HUES6 (cell line): ENCODE results near the gene ASPRV1.
A peak's percentile ranks its signal among the peaks of the same experiment; 100 is the strongest.

Source experiments
- H3K27ac ChIP-seq: 2 replicates; pipeline ENCODE4 v1.7.0; 2013; ENCODE audit warnings: low read depth, mild to moderate bottlenecking, low read length, inconsistent platforms
- H3K27me3 ChIP-seq: 2 replicates; pipeline ENCODE4 v1.6.1; 2013; ENCODE audit warnings: low read length; ENCODE audit not compliant: control insufficient read depth, insufficient read depth
- H3K36me3 ChIP-seq: 2 replicates; pipeline ENCODE4 v1.6.1; 2013; ENCODE audit warnings: low read length; ENCODE audit not compliant: control insufficient read depth, insufficient read depth
- H3K4me1 ChIP-seq: 2 replicates; pipeline ENCODE4 v1.6.1; 2013; ENCODE audit warnings: low read length; ENCODE audit not compliant: control insufficient read depth, insufficient read depth
- H3K4me3 ChIP-seq: 2 replicates; pipeline ENCODE4 v1.5.1; 2013; ENCODE audit warnings: low read depth, low read length
- H3K9ac ChIP-seq: one replicate; pipeline ENCODE4 v1.6.1; 2013; ENCODE audit warnings: mild to moderate bottlenecking, low read length
- H3K9me3 ChIP-seq: 2 replicates; pipeline ENCODE4 v1.6.1; 2013; ENCODE audit warnings: low read depth, low read length; ENCODE audit not compliant: control insufficient read depth, insufficient read depth

Gene ASPRV1

DNA sequence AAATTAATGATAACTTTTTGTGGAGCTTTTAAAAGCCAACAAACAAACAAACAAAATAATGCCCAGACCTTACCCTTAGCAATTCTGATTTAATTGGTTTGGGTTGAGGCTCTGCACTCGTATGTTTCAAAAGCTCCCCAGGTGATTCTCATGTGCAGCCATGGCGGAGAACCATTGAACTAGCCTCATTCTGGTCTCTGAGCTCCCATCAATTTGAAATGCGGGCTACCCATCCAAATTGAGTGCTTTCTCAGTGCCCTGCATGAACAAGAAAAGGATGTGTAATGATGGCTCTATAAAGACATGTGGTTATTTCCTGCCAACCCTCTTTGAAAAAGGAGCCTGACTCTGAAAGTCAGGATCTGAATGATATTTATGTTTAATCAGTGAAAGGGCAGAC lies 38.3 kb downstream of the ASPRV1 start:
- no peaks in the 10 kb centered on the region for H3K27me3 ChIP-seq
- H3K27ac ChIP-seq: no peak overlapping the region
- no peak overlapping the region for H3K4me3 ChIP-seq
- H3K9ac ChIP-seq: no peak overlapping the region
- no peaks in the 10 kb centered on the region for H3K36me3 ChIP-seq
- no peaks in the 10 kb centered on the region for H3K4me1 ChIP-seq
- H3K9me3 ChIP-seq: no peaks in the 10 kb centered on the region

DNA sequence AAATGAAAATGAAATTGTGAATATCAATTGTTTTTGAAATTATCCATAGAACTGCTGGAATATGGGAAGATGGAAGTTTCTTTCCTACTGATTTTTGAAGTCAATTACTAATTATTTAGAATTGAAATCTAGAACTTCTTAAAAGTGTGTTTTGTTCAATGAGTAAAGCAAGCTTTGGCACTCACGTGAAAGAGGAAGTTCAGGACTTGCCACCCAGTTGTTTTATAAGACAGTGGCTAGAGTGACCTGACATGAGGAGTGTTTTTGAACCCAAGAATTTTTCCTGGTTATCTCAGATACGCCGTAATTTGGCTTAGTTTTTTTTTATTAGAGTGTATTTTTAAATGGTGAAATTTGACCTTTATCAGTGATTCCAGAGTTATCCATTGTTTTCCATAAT lies 43.0 kb downstream of the ASPRV1 start:
- Histone ChIP-seq H3K27ac (no peak overlapping the region), H3K27me3 (peaks cover 7% of the 10 kb centered on the region; the same call in 1 of the 2 replicates), H3K4me1 (no peaks in the 10 kb centered on the region), H3K4me3 (no peak overlapping the region), H3K9me3 (no peaks in the 10 kb centered on the region), H3K9ac (no peak overlapping the region), H3K36me3 (no peaks in the 10 kb centered on the region)

DNA sequence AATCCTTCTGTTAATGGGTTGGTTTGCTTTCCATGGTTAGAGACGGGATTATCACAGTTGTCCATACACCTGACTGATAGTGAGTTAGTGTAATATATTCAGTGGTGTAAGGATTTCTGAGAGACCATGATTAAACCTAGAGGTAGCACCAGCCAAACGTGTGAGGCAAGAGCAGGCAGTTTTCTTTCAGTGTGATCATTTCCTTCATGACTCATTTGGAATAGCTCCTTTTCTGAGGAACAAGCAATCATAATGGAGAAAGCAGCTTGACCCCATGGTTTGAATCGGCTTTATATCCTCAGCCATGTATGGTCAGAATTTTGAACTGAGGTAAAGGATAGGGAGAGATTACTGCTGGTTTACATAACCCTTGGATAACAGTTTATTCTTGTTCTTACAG lies 43.6 kb downstream of the ASPRV1 start:
- no peak overlapping the region for H3K4me3 ChIP-seq
- no peak overlapping the region for H3K9ac ChIP-seq
- H3K36me3 ChIP-seq: 0 out of 2 replicates have a peak, but pooled peaks cover 2% of the 10 kb centered on the region

DNA sequence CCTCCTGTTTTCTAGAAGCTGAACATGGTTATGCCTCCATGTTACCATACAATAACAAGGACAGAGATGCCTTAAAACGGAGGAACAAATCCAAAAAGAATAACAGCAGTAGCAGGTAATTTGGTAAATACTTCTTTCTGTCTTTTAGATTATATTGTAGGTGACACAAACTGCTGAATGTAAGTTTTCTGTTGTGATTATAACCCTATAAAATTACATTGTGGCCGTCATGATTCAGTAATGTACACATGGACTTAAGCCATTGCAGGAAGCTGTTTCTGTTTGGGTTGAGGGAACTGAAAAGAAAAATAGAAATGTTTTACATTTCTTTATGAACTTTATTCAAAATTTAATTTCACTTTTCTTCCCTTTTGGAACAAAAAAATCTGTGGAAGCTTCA lies 45.3 kb downstream of the ASPRV1 start:
- 0 out of 2 replicates have a peak, but pooled peaks cover 2% of the 10 kb centered on the region for H3K36me3 ChIP-seq
- peak overlapping the region; percentile 81 for H3K4me3 ChIP-seq
- no peaks in the 10 kb centered on the region for H3K9me3 ChIP-seq
- no peaks in the 10 kb centered on the region for H3K4me1 ChIP-seq
- no peak overlapping the region for H3K27ac ChIP-seq
- H3K9ac ChIP-seq: no peak overlapping the region
- peaks cover 7% of the 10 kb centered on the region; the same call in 1 of the 2 replicates for H3K27me3 ChIP-seq

More for the DNA sequence above, 43.6 kb downstream of the ASPRV1 start:
- Histone ChIP-seq H3K4me1 (no peaks in the 10 kb centered on the region), H3K27ac (no peak overlapping the region), H3K9me3 (no peaks in the 10 kb centered on the region), H3K27me3 (peaks cover 7% of the 10 kb centered on the region; the same call in 1 of the 2 replicates)

DNA sequence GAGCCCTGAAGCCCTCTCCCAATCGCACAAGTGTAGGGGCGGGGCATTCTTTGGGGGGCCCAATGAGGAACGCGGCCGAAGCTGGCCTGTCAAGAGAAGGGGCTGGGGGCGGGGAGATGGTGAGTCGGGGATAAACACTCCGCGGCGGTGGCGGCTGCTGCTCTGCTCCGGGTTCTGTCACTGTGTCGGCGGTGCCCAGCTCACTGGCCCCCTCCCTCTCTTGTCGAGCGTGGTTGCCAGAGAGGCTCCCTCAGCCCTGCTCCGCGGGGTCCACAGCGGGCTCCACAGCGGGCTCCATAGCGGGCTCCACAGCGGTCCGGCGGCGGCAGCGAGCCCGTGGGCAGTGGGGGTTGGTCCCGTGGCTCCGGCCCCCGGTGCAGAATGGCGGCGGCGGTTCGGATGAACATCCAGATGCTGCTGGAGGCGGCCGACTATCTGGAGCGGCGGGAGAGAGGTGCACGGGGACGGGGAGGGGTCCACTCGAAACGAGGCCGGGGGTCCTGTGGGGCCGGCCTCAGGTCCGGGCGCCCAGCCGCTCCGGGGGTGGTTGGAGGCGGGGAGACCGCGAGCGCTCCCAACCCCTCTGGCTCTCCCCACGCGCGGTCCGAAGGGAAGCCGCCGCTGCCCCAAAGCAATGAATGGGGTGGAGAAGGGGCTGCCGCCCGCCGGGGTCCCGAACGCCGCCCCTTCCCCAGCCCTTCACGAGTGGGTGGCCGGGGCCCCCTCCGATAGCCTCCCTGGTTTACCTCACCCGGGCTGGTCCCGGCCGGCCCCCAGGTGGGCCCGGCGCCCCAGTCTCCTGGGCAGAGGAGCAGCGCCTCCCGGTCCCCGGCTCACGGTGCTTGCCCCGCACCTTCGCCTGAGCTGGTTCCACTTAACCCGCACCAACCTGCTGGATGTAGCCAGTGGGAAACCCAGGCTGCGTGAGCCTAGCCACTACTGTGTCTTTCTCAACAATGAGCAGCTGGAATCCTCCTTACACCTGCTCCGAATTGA lies 46.2 kb downstream of the ASPRV1 start, which contains the start of gene MXD1:
Gene MXD1 (plus strand): TSS at position 160 of the 996 bp plus-strand sequence. CDS start 222 bp downstream, at position 382.
- H3K9me3 ChIP-seq: no peaks in the 10 kb centered on the region
- H3K27me3 ChIP-seq: peaks cover 7% of the 10 kb centered on the region; the same call in 1 of the 2 replicates
- H3K9ac ChIP-seq: peak within 1 kb of the TSS; percentile 95
- peak within 1 kb of the TSS; percentile 81 for H3K4me3 ChIP-seq
- 0 out of 2 replicates have a peak, but pooled peaks cover 7% of the 10 kb centered on the region for H3K36me3 ChIP-seq
- peak within 1 kb of the TSS; percentile 97 for H3K27ac ChIP-seq
- no peaks in the 10 kb centered on the region for H3K4me1 ChIP-seq

DNA sequence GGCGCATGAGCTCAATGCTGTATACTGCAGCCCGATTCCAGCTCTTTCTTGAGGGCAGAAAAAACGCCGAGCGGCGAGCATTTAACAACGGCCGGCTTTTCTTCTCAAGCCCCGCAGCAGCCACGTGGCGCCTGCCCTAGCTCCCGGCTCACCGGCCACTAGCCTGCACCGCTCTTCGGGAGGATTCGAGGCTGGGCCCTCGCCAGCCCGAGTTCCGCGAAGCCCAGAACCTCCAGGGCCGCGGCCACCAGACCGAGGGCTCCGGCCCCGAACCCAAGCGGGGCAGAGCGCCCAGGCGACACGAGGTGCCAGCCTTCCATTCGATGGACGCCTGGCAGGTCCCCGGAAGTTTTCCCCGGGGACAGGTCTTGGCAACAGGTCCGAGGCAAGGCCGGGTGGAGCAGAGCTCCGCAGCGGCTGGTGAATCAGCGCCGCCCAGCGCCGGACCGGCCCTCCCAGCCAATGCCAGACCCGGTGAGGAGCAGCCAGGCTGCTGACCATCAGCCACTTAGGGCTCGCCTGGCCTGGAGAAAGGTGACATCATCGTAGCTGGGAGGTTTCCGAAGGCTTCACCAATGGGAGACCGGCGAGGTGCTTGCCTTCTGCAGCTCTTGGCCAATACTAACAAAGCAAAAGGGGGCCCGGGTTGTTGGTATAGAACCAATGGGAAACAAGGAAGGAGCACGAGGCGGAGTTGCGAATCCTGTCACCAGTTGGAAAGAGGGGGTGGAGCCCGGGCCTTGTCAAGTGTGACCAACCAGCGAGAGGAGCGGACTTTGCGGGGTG lies 47.1 kb downstream of the ASPRV1 start:
- Histone ChIP-seq H3K4me3 (peak overlapping the region; percentile 75), H3K4me1 (no peaks in the 10 kb centered on the region), H3K36me3 (peaks cover 8% of the 10 kb centered on the region), H3K27me3 (peaks cover 7% of the 10 kb centered on the region; the same call in 1 of the 2 replicates), H3K27ac (peak overlapping the region; percentile 97), H3K9me3 (no peaks in the 10 kb centered on the region), H3K9ac (peak overlapping the region; percentile 95)

DNA sequence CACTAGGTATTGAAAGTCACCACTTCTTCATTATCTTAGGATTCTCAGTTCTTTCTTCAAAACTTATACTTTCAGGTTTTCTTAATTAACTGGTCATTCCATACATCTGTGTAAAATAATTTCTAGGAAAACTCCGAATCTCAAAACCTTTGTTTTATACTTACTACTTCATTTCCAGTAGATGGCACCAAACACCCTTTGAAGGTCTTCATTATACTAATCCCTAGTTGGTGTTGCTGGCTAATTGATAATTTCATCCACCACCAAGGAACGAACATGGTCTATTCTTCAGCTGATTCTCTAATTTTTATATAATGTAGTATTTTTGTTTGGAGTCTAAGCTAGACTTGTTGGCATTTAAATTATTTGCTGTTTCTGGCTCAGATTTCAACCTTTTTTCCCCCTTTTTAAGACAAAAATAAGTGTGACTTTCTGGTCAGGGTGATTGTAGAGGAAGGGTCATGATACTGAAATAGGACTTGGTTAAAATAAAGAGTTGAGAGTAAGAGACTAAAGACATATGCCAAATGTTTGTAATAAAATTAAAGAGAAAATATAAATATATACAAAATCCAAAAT lies 49.4 kb downstream of the ASPRV1 start:
- Histone ChIP-seq H3K9ac (no peak overlapping the region), H3K36me3 (peaks cover 25% of the 10 kb centered on the region), H3K27me3 (peaks cover 7% of the 10 kb centered on the region; the same call in 1 of the 2 replicates), H3K4me3 (no peak overlapping the region), H3K27ac (no peak overlapping the region), H3K4me1 (no peaks in the 10 kb centered on the region), H3K9me3 (no peaks in the 10 kb centered on the region)
